ENCODE measurements around the gene RNF213.

GRCh38 chr17:80431246-80432195 is 170.9 kb downstream of the RNF213 start:
- no peak for TF ChIP-seq EP300 (IDR thresholded peaks at IDR 0.05; ENCODE audit: borderline replicate concordance in 1 of 2, control insufficient read depth in 1 of 2, low read depth in 2 of 2, low read length in 2 of 2)
- no peak for TF ChIP-seq RELA (IDR thresholded peaks at IDR 0.05; ENCODE audit: borderline replicate concordance, partially characterized antibody)

All from GM12878 (cell line).